ENCODE results near the gene TMEM176B.
"Not testable (repeated sequence)": the region's sequence is repeated elsewhere in the genome, so short reads cannot be mapped to it uniquely, and the experiment has no call there.

Gene TMEM176B

GRCh38 chr7:150823043-150823442, 22.9 kb upstream of the TMEM176B start:
- no peak for DNase-seq (ENCODE audit: low read depth in 2 of 2)

GRCh38 chr7:150820578-150821198, 20.5 kb upstream of the TMEM176B start:
- DNase-seq (ENCODE audit: low read depth in 2 of 2) = no peak

GRCh38 chr7:150820148-150820547, 20.0 kb upstream of the TMEM176B start:
- no peak for DNase-seq (ENCODE audit: low read depth in 2 of 2)

- DNase-seq (ENCODE audit: low read depth in 2 of 2) = no peak
Observed at GRCh38 chr7:150818971-150819370, 18.8 kb upstream of the TMEM176B start.

GRCh38 chr7:150814328-150815001, 14.3 kb upstream of the TMEM176B start:
- DNase-seq (ENCODE audit: low read depth in 2 of 2) = no peak

GRCh38 chr7:150807616-150808438, 7.7 kb upstream of the TMEM176B start:
- not testable (repeated sequence) for DNase-seq (ENCODE audit: low read depth in 2 of 2)

GRCh38 chr7:150806863-150807262, 6.7 kb upstream of the TMEM176B start:
- no peak for DNase-seq (ENCODE audit: low read depth in 2 of 2)

- DNase-seq (ENCODE audit: low read depth in 2 of 2) = no peak
Observed at GRCh38 chr7:150806454-150806853, 6.3 kb upstream of the TMEM176B start.

- DNase-seq (ENCODE audit: low read depth in 2 of 2) = no peak
Observed at GRCh38 chr7:150805864-150806263, 5.7 kb upstream of the TMEM176B start.

- DNase-seq (ENCODE audit: low read depth in 2 of 2) = no peak
Observed at GRCh38 chr7:150804802-150805201, 4.6 kb upstream of the TMEM176B start.

- DNase-seq (ENCODE audit: low read depth in 2 of 2) = no peak
Observed at GRCh38 chr7:150803161-150803860, 3.1 kb upstream of the TMEM176B start.

GRCh38 chr7:150801946-150802771, 2.0 kb upstream of the TMEM176B start:
- DNase-seq (ENCODE audit: low read depth in 2 of 2) = no peak

GRCh38 chr7:150801242-150801945, 1.2 kb upstream of the TMEM176B start:
- no peak for DNase-seq (ENCODE audit: low read depth in 2 of 2)

- no peak for DNase-seq (ENCODE audit: low read depth in 2 of 2)
Observed at GRCh38 chr7:150800581-150801241, 547 bp upstream of the TMEM176B start, which contains the start of gene TMEM176A. Gene TMEM176A (plus strand): TSS chr7:150800769. CDS start chr7:150801551, 782 bp downstream.

GRCh38 chr7:150799156-150799555, 1.0 kb downstream of the TMEM176B start:
- DNase-seq (ENCODE audit: low read depth in 2 of 2) = no peak

- no peak for DNase-seq (ENCODE audit: low read depth in 2 of 2)
Observed at GRCh38 chr7:150797661-150798060, 2.5 kb downstream of the TMEM176B start.

GRCh38 chr7:150793569-150794238, 6.5 kb downstream of the TMEM176B start:
- DNase-seq (ENCODE audit: low read depth in 2 of 2) = no peak

GRCh38 chr7:150791746-150792452, 8.3 kb downstream of the TMEM176B start:
- DNase-seq (ENCODE audit: low read depth in 2 of 2) = no peak

GRCh38 chr7:150791304-150791703, 8.9 kb downstream of the TMEM176B start:
- no peak for DNase-seq (ENCODE audit: low read depth in 2 of 2)
